A549 treated with GW870086 at 1 μM for 4 hours (cell line): Measurements from ENCODE around the gene CCNL2. TPM values are rescaled to one million over a fixed set of nuclear protein-coding genes. Genes with fewer than 3 reads are reported as not detected.

Experiments used
- total RNA-seq: library from RNA; stranded (reverse); fragments of 200-300 nt; extraction: Qiagen RNA extraction; gene quantifications from 5 replicates; pipeline ENCODE4 v1.2.3, GENCODE V29; 2022; ENCODE audit warnings: low read depth

CCNL2 gene
- total RNA-seq, result 43.5 to 57.6 TPM (median 53.1 TPM) in 5 replicates

GRCh38 chr1:1399187-1399871 lies at the start of gene CCNL2:
Gene CCNL2 (minus strand): TSS chr1:1399335. CDS start chr1:1399306, 29 bp downstream.

GRCh38 chr1:1435106-1435903 lies 36.2 kb upstream of the CCNL2 start, which contains the start of gene VWA1:
Gene VWA1 (plus strand): TSS chr1:1435690. CDS start chr1:1435749, 59 bp downstream.

GRCh38 chr1:1421147-1421906 lies 22.2 kb upstream of the CCNL2 start, which contains the start of gene ANKRD65:
Gene ANKRD65 (minus strand): TSS chr1:1421276. CDS start chr1:1421005, 271 bp downstream.

GRCh38 chr1:1406821-1407635 lies 7.9 kb upstream of the CCNL2 start, which contains the start of gene MRPL20:
Gene MRPL20 (minus strand): TSS chr1:1407293. CDS start chr1:1407217, 76 bp downstream.

GRCh38 chr1:1374929-1375662 lies 24.0 kb downstream of the CCNL2 start, which contains the start of gene AURKAIP1:
Gene AURKAIP1 (minus strand): TSS chr1:1375207. CDS start chr1:1374756, 451 bp downstream.

GRCh38 chr1:1358433-1359271 lies 40.5 kb downstream of the CCNL2 start, which contains the start of gene MXRA8:
Gene MXRA8 (minus strand): TSS chr1:1358555. CDS start chr1:1358504, 51 bp downstream.

GRCh38 chr1:1349256-1350012 lies 49.7 kb downstream of the CCNL2 start, which contains the start of gene DVL1:
Gene DVL1 (minus strand): TSS chr1:1349418. CDS start chr1:1349065, 353 bp downstream.

Other genes starting within 250 kb of the CCNL2 start
- gene TTLL10, start 225.5 kb downstream of the CCNL2 start, total RNA-seq, result not detected in 5 replicates
- gene TNFRSF18, start 192.7 kb downstream of the CCNL2 start, total RNA-seq, result 0.14 to 0.19 TPM in 2 of 5 replicates, not detected in the others
- 0.12 to 0.22 TPM in 2 of 5 replicates, not detected in the others for gene TNFRSF4, start 185.2 kb downstream of the CCNL2 start, total RNA-seq
- gene SDF4, start 167.3 kb downstream of the CCNL2 start, total RNA-seq, result 108 to 134 TPM (median 126 TPM) in 5 replicates
- gene B3GALT6, start 167.1 kb downstream of the CCNL2 start, total RNA-seq, result 11.1 to 18.4 TPM (median 17.7 TPM) in 5 replicates
- gene C1QTNF12, start 152.6 kb downstream of the CCNL2 start, total RNA-seq, result 0.98 to 1.7 TPM (median 1.6 TPM) in 5 replicates
- 38.9 to 49.3 TPM (median 46.2 TPM) in 5 replicates for gene UBE2J2, start 125.5 kb downstream of the CCNL2 start, total RNA-seq
- 0.77 to 2.1 TPM (median 1.1 TPM) in 5 replicates for gene SCNN1D, start 118.9 kb downstream of the CCNL2 start, total RNA-seq
- gene ACAP3, start 91.4 kb downstream of the CCNL2 start, total RNA-seq, result 11.4 to 15.4 TPM (median 14.5 TPM) in 5 replicates
- 17.2 to 24.7 TPM (median 23.5 TPM) in 5 replicates for gene PUSL1, start 90.7 kb downstream of the CCNL2 start, total RNA-seq
- 45.2 to 58.3 TPM (median 56.8 TPM) in 5 replicates for gene INTS11, start 74.7 kb downstream of the CCNL2 start, total RNA-seq
- 15.6 to 23.7 TPM (median 21.0 TPM) in 5 replicates for gene CPTP, start 74.5 kb downstream of the CCNL2 start, total RNA-seq
- gene TAS1R3, start 68.1 kb downstream of the CCNL2 start, total RNA-seq, result 0.08 to 0.19 TPM (median 0.16 TPM) in 5 replicates
- gene DVL1, start 49.9 kb downstream of the CCNL2 start, total RNA-seq, result 51.2 to 74.2 TPM (median 71.4 TPM) in 5 replicates
- gene MXRA8, start 40.8 kb downstream of the CCNL2 start, total RNA-seq, result 0.11 to 0.62 TPM (median 0.56 TPM) in 4 of 5 replicates, not detected in the other
- 110 to 188 TPM (median 169 TPM) in 5 replicates for gene AURKAIP1, start 24.1 kb downstream of the CCNL2 start, total RNA-seq
- 128 to 156 TPM (median 134 TPM) in 5 replicates for gene MRPL20, start 8.0 kb upstream of the CCNL2 start, total RNA-seq
- gene ANKRD65, start 21.9 kb upstream of the CCNL2 start, total RNA-seq, result 0.06 TPM in 1 of 5 replicates, not detected in the others
- 4.4 to 16.3 TPM (median 14.5 TPM) in 5 replicates for gene VWA1, start 36.4 kb upstream of the CCNL2 start, total RNA-seq
- gene ATAD3C, start 50.4 kb upstream of the CCNL2 start, total RNA-seq, result not detected in 5 replicates
- 1.4 to 3.9 TPM (median 2.9 TPM) in 5 replicates for gene ATAD3B, start 72.4 kb upstream of the CCNL2 start, total RNA-seq
- 28.5 to 39.6 TPM (median 37.7 TPM) in 5 replicates for gene ATAD3A, start 112.8 kb upstream of the CCNL2 start, total RNA-seq
- gene TMEM240, start 141.3 kb upstream of the CCNL2 start, total RNA-seq, result 0.39 to 0.81 TPM (median 0.44 TPM) in 4 of 5 replicates, not detected in the other
- gene SSU72, start 175.5 kb upstream of the CCNL2 start, total RNA-seq, result 84.7 to 113 TPM (median 104 TPM) in 5 replicates
- gene FNDC10, start 200.8 kb upstream of the CCNL2 start, total RNA-seq, result 5.4 to 8.5 TPM (median 8.1 TPM) in 5 replicates
- 8.4 to 19.3 TPM (median 17.3 TPM) in 5 replicates for gene MIB2, start 216.2 kb upstream of the CCNL2 start, total RNA-seq
- 0.51 to 0.88 TPM (median 0.54 TPM) in 5 replicates for gene MMP23B, start 232.8 kb upstream of the CCNL2 start, total RNA-seq